ENCODE data around the gene PITPNM3.
"Not testable (repeated sequence)": the region's sequence is repeated elsewhere in the genome, so short reads cannot be mapped to it uniquely, and the experiment has no call there.

PITPNM3 gene

DNA sequence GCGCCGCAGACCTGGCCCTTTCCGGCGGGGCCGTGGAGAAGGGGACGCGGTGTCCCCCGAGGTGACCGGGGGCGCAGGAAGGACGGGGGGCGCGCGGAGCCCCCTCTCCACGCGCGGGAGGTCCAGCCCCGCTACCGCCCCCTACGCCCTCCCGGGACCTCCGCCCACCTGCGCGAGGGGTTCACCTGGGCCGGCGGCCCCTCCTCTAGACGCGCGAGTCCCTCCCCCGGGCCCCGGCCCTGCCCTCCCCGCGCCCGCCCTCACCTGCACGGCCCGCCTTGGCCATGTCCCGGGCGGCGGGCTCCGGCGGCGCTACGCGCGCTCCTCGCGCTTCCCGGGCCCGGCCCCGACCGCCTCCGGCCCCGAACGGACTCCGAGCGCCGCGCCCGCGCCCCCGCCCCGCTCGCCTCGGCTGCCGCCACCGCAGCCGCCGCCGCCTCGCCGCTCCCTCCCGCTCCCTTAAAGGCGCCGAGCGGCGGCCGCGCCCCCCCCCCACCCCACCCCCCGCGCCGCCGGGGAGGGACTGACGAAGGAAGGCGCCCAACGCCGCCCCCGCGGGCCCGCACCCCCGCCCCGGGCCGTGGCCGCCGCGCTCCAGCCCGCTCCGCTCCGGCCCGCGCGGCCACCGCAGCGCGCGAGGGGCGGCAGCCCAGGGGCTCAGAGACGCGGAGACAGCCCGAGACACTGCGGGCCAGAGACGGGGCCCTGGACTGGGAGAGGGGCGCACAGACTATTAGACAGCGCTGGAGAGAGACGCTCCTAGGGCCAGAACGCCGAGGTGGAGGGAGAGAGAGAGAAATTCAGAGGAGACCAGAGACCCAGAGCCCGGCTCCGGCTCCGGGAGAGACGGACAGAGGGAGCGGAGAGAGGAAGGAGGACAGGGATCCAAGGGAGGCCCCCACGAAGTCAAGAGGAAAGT lies at the start of gene PITPNM3:
Gene PITPNM3, minus strand, starts transcription at position 435 of the 919 bp plus-strand sequence. Its CDS starts 149 bp downstream, at position 286.
- no peak for DNase-seq

DNA sequence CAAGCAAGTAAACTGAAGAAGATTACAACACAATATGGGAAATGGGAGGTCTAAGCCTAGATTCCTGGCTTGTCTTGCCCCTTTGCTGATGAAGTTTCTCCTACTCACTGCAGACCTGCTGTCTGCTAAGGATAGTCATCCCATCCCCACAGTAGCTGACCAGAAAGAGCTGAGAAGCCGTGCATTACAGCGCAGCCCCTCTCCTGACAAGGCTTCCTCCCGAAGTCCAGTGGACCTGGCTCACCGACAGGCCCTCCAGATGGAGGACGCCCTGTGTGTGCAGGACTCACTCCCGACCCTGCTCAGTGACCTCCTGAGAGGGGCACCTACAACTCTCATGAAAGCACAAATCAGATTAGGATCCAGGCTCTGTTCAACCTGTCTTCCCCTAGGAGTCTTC lies 48.8 kb upstream of the PITPNM3 start:
- no peak for DNase-seq

DNA sequence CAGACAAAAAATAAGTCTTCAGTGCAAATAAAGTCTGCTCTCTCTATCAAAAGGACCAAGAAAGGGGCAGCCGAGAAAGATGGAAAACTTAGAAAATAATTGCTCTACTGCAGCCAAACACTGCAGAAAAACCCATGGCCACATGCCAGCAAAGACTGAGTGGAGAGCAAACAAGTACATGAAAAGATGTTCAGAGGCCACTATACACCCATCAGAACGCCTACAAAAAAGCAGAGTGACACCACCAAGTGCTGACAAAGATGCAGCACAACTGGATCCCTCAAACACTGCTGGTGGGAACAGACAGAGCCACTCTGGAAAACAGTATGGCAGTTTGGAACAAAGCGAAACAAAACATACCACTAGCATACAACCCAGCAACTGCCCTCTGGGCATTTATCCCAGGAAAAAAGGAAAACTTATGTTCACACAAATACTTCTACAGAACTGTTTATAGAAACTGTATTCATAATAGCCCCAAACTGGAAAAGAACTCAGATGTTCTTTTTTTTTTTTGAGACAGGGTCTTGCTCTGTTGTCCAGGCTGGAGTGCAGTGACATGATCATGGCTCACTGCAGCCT lies 47.5 kb upstream of the PITPNM3 start:
- DNase-seq: no peak

DNA sequence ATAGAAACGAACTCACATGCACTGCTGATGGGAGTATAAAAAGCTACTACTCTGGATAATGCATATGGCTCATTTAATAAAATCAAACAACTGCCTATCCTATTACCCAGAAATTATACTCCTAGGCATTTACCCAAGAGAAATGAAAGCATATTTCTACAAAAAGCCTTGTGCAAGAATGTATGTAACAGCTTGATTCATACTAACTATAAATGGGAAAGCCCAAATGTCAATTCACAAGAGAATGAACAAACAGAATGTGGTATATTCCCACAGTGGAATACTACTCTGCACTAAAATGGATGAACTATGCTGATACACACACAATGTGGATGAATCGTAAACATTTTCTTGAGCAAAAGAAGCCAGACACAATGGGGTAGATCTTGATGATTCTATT lies 45.8 kb upstream of the PITPNM3 start:
- DNase-seq: no peak

DNA sequence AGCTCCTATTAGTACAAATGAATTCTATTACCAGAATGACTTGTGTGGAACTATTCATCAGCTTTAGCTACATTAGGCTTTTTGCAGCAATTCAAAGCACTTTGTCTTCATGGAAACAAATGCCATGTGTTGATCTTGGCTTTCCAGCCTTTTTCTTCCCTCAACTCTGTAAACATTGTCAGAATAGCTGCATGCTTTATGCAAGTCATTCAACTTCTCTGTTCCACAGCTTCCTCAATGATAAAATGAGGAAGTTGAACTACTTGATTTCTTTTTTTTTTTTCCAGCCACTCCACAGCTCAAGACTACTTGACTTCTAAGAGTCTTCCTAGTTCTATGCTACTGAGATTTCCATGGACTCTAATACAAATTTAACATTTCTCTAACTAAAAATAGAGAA lies 43.0 kb upstream of the PITPNM3 start:
- DNase-seq: no peak

DNA sequence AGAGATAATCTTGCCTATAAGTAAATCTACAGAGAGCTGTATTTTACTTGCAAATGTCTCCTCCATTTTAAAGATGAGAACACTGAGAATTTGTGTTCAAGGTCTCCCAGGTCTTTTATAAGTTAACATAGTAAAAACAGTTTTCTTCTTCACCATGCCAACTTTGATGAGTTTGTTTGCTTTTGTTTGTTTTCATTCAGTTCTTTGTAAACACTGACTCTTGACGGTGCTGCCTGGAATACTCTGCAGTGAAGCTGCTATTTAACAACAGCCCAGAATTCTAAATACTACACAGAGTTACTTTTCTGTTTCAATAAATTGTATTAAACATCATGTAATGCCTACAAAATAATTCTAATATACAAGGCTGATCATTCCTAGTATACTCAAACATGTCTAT lies 41.4 kb upstream of the PITPNM3 start:
- no peak for DNase-seq

DNA sequence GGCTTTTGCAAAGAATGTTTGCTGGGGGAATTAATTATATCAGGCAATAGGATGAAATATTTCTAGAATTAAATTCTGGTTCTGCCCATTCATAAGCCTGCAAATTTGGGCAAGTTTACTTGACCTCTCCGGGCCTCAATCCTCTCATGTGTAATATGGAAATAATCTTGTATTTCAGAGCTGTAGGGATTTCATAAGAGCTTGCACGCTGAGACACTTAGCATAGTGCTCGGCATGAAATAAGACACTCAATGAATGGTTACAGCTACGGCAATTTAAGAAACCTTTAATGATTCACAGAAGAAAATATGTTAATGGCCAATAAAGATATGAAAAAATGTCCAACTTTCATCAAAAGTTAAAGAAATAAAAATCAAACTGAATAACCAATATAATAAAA lies 40.6 kb upstream of the PITPNM3 start:
- no peak for DNase-seq

DNA sequence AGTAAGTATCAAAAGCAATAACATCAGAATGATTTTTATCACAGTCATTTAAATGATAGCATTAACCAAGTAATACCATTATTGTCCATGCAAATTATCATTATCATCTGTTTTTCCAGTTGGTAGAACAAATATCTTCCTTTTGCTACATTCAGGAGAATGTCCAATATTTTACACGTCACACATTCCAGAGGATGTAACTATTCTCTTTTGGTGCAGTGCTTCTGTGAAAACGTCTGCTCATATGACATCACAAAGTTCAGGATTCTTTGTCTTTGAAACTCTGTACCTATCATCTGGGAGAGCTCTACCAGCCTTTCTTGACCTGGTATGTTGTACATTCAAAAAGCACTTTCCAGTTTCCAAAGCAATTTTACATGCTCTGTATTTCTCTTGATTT lies 40.2 kb upstream of the PITPNM3 start:
- no peak for DNase-seq

DNA sequence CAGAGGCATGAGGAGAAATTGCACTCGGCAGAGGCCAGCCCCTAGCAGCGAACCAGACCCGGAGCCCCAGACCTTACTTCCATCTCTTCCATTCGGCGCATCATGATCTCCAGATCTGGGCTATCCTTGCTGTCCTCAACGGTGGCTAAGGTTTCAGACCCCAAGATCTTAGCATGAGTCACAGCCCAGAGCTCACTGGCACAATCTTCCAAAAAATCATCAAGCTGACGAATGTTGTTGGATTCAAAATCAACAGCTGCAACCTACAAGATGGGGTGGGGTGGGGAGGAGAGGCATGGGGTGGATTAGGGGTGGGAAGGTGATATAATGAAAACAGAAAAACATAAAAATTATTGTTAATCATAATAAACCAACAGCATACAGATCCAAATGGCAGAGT lies 39.7 kb upstream of the PITPNM3 start:
- no peak for DNase-seq

DNA sequence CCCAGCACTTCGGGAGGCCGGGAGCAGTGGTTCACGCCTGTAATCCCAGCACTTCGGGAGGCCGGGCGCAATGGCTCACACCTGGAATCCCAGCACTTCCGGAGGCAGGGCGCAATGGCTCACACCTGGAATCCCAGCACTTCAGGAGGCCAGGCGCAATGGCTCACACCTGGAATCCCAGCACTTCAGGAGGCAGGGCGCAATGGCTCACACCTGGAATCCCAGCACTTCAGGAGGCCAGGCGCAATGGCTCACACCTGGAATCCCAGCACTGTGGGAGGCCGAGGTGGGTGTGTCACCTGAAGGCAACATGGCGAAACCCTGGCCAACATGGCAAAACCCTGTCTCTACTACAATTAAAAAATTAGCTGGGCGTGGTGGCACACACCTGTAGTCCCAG lies 37.0 kb upstream of the PITPNM3 start:
- DNase-seq: not testable (repeated sequence)

DNA sequence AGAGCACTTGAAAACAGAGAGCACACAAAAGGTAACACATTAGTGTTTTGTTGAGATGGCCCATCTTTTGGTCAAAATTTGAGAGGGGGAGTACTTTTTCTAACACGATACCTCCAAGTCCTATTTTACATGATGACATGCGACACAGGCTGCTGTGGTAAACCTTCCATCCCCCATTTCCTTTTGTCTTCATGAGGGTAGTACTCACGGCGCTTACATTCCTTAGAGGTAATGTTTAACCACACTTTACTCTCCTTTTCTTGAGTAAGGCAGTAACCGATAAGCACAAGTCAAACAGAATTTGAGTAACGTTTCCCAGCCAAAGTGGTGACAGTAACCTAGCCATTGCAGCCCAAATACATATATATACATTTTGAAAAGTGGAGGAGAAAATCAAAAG lies 35.8 kb upstream of the PITPNM3 start:
- DNase-seq: no peak

DNA sequence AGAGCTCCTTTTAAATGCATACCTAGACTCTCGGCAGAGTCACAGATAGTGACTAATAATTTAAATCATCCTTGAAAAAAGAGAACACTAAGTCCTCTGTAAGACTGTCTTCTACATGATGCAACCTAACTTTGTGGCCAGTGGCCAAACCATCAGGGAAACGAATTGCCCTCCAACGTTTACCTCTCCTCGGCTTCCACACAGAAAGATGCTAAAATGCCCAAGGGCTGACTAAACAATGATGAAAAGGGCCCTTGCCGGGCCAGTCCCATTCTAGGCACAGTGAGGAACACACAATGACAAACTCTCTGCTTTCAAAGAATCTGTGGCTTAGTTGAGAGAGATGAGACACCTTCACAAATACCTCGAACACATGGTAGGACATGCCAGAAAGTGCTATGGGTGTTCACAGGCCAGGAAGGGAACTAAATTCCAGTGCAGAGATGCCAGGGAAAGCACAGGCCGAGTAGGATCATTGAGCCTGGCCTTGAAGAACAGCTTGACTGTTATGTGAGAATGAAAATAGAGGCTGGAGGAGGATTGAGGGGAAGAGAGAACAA lies 35.3 kb upstream of the PITPNM3 start:
- no peak for DNase-seq

DNA sequence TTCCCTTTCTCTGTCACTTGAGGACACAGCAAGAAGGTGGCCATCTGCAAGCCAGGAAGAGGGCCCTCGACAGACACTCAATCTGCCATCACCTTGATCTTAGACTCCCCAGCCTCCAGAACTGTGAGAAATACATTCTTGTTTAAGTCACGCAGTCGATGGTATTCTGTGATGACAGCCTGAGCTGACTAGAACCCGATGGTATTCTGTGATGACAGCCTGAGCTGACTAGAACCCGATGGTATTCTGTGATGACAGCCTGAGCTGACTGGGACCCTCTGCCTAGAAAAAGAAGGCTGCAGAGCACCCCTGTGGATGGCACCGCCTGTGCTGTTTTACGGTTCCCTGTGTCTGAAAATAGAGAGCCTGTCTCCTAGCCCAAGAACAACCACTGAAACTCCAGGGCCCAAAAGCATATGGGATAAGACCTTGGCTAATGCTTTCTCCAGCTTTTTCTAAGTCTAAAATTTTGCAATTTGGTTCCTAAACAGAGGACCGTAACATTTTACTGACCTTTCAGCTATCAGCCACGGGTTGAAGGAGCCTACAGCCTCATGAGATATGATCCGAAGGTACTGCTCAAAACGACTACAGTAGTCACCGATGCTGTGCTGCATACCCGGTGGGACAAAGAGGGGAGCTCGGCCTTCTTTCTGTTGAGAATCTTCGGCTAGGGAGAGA lies 33.1 kb upstream of the PITPNM3 start:
- no peak for DNase-seq

DNA sequence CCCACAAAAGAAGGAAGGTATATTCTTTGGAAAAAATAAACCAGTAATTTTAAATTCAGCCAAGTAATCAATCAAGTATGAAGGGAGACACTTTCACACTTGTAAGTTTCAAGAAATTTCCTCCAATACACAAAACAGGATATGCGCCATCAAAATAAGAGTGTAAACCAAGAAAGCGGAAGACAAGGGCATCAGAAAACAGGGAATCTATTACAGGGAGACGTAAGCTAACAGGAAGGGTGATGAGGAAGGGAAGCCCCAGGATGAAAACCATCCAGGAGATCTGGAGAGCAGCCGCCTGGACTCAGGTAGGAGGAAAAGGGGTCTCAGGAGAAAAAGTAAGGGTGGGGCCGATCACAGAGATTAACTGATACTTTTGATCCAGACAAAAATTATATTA lies 31.8 kb upstream of the PITPNM3 start:
- DNase-seq: no peak

DNA sequence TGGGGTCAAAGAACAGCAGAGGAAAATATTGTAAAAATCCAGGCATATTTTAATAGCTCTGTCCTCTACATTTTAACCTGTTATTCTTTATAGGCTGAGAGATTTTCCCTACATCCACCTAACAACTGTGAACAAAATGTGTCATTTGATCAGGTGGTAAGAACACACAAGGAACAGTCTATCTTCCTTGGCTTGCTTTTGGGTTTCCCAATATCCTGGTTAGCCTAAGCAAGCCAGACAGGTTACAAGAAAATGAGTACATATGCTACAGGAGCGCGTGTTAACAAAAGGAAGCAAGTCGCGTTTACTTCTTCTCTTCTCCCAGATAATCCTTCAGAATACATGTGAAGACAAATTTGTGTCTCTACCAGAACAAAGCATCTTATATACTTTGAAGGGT lies 31.0 kb upstream of the PITPNM3 start:
- DNase-seq: no peak

DNA sequence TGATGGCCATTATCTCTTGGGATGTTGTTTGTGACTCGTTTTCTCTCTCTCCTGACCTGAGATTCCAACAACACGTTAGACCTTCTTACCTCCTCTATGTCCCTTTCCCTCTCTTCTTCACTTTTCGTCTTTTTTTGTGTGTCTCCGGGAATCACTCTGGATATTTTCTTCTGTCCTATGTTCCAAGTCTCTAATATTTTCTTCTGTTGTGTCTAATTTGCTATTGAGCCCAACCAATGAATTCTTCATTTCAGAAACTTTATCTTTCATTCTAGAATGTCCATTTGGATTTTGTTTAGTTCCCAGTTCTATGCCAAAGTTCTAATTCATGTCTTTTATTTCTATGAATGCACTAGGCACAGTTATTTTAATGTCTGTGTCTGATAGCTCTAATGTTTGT lies 27.1 kb upstream of the PITPNM3 start:
- no peak for DNase-seq

DNA sequence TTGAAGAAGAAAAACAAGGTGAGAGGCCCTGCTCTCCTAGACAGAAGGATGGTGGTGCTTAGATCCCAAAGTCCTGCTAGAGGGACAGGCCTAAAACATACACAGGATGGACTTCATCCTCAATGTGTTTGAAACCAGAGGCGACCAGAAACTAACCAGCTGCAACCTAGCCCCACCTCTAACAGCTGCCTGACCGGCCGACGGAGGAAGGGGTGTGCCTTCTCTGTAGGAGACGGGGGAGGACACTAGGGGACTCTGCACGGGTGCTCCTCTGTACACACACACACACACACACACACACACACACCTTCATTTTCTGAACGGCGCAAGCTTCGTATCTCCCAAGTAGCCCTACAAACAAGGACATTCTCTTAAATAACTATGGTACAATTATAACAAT lies 24.3 kb upstream of the PITPNM3 start:
- no peak for DNase-seq

DNA sequence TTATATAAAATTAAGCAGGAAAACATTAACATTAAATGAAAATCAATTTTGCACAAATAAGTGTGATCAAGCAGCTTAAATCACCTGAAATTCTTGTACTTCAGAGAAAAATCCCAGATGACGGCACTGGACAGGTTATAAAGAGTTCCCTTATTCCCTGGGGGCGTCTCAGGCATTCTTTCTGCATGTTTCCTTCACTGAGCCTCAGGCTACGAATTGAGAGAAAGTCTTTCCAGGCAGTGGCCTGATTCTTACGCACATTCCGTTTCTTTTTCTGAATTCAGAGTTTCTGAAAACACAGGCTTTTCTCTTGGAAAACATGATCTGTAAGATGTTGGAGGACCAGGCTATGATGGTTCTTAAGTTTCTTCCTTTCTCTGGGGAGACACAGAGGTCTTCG lies 22.1 kb upstream of the PITPNM3 start:
- DNase-seq: no peak

DNA sequence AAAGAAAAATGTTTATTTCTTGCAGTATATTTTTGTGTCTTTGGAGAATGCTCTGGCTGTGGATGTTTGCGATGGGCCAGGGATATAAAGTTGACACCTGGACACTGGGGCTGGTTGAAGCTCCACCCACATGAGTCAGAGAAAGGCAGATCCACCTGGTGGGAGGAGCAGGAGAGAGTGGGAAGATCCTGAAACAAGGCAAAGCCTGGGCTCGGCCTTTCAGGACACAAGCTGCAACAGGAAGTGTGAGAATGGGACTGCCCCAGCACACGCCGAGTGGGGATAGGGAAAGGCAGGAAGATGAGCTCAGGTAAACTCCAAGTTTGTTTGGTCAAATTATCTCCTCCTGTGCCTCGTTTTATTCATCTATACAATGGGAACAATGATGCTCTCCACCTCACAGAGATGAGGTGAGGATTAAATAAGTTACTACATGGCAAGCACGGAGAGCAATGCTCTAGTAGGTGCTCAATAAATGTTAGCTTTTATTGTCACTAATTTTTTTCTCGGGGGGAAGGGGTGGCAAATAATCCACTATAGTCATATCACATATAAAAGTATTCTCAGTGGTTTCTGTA lies 21.4 kb upstream of the PITPNM3 start:
- no peak for DNase-seq

DNA sequence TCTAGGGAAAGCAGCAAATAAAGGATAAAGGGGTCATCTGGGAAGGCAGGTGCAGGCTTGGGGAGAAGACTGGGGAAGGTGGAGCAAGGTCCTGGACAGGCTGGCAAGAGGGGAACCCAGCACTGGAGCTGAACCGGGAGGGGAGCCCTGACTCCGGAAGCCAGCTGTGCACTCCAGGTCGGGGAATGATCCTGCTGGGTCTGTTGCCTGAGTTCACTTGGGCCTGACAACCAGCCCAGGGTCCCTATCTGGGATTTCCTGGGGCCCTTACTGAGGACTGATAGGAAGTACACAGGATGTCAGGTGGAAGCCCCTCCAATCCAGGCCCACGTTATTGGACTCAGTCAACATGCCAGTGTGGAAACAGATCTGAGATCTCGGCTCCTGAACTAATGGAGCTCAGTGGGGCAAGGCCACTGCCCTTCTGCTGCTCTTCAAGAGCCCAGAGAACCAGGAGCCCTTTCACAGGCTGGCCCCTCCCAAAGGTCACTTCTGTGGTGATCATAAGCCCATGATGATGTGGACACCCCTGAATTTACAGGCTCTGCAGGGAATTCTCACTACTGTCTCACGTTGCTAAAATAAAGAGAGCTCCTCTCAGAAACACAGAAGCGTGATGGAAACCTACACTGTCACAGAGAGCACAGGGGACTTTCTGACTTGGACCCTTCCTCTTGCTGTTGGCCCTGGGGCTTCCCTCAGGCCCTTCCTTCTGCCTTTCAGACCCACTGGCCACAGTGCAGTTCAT lies 19.9 kb upstream of the PITPNM3 start:
- no peak for DNase-seq

DNA sequence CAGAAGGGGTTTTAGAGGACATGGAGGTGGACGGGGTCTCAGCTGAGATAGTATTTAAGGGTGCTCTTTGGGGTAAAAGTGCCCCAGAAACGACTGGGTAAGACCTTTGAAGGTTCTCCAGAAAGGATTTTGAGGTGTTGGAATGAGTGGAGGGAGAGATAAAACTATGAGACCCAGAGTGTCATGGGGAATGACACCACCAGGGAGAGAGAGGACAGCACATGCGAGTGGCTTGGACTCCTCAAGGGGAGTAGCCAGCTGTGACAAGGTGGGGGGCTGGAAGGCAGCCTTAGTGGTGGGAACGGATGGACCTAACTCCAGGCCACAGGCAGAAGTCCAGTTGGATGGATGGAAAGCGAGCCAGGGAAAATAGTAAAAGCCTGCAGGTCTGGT lies 19.2 kb upstream of the PITPNM3 start:
- no peak for DNase-seq
